ENCODE measurements around the gene GNB3. TPM values are rescaled to one million over a fixed set of nuclear protein-coding genes. Genes with fewer than 3 reads are reported as not detected.

GNB3 gene
- total RNA-seq, 2 experiments from 2014 or later = 5.0 to 23.7 TPM

DNA sequence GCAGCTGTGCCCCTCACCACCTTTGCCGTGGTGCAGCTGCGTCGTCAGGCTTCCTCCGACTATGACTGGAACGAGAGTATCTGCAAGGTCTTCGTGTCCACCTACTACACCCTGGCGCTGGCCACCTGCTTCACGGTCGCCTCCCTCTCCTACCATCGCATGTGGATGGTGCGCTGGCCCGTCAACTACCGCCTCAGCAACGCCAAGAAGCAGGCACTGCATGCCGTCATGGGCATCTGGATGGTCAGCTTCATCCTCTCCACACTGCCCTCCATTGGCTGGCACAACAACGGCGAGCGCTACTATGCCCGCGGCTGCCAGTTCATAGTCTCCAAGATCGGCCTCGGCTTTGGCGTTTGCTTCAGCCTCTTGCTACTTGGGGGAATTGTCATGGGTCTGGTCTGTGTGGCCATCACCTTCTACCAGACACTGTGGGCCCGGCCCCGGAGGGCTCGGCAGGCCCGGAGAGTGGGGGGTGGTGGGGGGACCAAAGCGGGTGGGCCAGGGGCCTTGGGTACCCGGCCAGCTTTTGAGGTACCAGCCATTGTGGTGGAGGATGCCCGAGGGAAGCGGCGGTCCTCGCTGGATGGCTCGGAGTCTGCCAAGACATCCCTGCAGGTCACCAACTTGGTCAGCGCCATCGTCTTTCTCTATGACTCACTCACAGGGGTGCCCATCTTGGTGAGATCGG, 16.5 kb upstream of the GNB3 start:
- intact Hi-C loops (cut with micrococcal nuclease; ENCODE audit: unreplicated experiment) = no loop called here
- ChIA-PET CTCF (ENCODE audit: unreplicated experiment) (interaction anchor here (0.6 kb wide), 1 partner anchor 135 kb away, joined by 10 read pairs; the partner anchor contains the start of gene ZNF384), POLR2A (no interaction called here)
- Histone ChIP-seq H3K9me3 (ENCODE audit: low read length) (no peaks in the 10 kb centered on the region), H4K20me1 (ENCODE audit: insufficient read depth, low read length) (no peaks in the 10 kb centered on the region), H3K27ac (ENCODE audit: low read depth, low read length, poor library complexity, severe bottlenecking) (no peak overlapping the region), H3K4me3 (ENCODE audit: low read depth, low read length, poor library complexity, severe bottlenecking) (no peak overlapping the region), H3K79me2 (ENCODE audit: insufficient read depth, low read depth, low read length) (no peaks in the 10 kb centered on the region), H3K4me2 (ENCODE audit: low read length) (no peak overlapping the region), H3K36me3 (ENCODE audit: insufficient read depth, low read length) (no peaks in the 10 kb centered on the region), H3K4me1 (ENCODE audit: insufficient read depth, low read length, poor library complexity, severe bottlenecking) (peaks cover 25% of the 10 kb centered on the region), H2AFZ (ENCODE audit: low read length) (no peak overlapping the region), H3K9me2 (ENCODE audit: insufficient read depth, low read length) (no peaks in the 10 kb centered on the region)
- no peak for TF ChIP-seq EZH2phosphoT487 (IDR thresholded peaks at IDR 0.05; ENCODE audit: borderline replicate concordance, low read depth, low read length)
- TF ChIP-seq, protein P1, sequence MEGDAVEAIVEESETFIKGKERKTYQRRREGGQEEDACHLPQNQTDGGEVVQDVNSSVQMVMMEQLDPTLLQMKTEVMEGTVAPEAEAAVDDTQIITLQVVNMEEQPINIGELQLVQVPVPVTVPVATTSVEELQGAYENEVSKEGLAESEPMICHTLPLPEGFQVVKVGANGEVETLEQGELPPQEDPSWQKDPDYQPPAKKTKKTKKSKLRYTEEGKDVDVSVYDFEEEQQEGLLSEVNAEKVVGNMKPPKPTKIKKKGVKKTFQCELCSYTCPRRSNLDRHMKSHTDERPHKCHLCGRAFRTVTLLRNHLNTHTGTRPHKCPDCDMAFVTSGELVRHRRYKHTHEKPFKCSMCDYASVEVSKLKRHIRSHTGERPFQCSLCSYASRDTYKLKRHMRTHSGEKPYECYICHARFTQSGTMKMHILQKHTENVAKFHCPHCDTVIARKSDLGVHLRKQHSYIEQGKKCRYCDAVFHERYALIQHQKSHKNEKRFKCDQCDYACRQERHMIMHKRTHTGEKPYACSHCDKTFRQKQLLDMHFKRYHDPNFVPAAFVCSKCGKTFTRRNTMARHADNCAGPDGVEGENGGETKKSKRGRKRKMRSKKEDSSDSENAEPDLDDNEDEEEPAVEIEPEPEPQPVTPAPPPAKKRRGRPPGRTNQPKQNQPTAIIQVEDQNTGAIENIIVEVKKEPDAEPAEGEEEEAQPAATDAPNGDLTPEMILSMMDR (conservative IDR thresholded peaks at IDR 0.05; ENCODE audit: low read length) = no peak
- no peak for DNase-seq (ENCODE audit: low spot score)
- no TSS peak for BruUV-seq (replicated peaks)

DNA sequence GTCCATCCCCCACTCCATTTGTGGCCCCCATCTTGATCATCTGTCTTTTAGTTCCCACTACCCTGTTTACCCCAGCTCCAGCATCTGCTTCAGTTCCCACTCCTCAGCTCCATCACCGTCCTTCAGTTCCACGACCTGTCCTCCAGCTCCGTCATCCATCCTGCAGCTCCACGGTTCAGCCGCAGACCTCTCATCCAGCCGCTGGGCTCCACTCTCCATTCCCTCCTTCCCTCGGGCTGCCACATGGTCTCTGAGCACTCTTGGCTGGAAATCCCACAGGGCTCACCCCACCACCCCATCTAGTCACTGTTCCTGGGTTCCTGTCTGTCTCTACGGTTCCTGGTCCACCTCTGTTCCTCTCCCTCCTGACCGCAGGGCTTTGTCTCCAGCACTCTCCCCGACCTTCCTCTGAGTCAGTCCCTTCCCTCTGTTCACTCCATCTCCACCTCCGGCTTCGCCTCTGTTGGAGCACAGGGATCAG, 15.8 kb upstream of the GNB3 start:
- intact Hi-C loops (cut with micrococcal nuclease; ENCODE audit: unreplicated experiment) = loop anchor here (1.0 to 5.0 kb wide), 3 partner anchors 43 to 268 kb away; partner anchors contain the start of genes IFFO1 and MLF2
- POLR2A ChIA-PET = no interaction called here

More for the DNA sequence above, 15.8 kb upstream of the GNB3 start:
- no peak for TF ChIP-seq EZH2phosphoT487 (IDR thresholded peaks at IDR 0.05; ENCODE audit: borderline replicate concordance, low read depth, low read length)
- TF ChIP-seq, protein P1 (conservative IDR thresholded peaks at IDR 0.05; ENCODE audit: low read length) = no peak
- no TSS peak for BruUV-seq (replicated peaks)
- Histone ChIP-seq H3K4me3 (ENCODE audit: low read depth, low read length, poor library complexity, severe bottlenecking) (no peak overlapping the region), H3K79me2 (ENCODE audit: insufficient read depth, low read depth, low read length) (no peaks in the 10 kb centered on the region), H3K9me2 (ENCODE audit: insufficient read depth, low read length) (no peaks in the 10 kb centered on the region), H3K9me3 (ENCODE audit: low read length) (no peaks in the 10 kb centered on the region), H3K4me1 (ENCODE audit: insufficient read depth, low read length, poor library complexity, severe bottlenecking) (peaks cover 32% of the 10 kb centered on the region), H4K20me1 (ENCODE audit: insufficient read depth, low read length) (no peaks in the 10 kb centered on the region), H2AFZ (ENCODE audit: low read length) (no peak overlapping the region), H3K4me2 (ENCODE audit: low read length) (no peak overlapping the region), H3K27ac (ENCODE audit: low read depth, low read length, poor library complexity, severe bottlenecking) (no peak overlapping the region), H3K36me3 (ENCODE audit: insufficient read depth, low read length) (no peaks in the 10 kb centered on the region)
- CTCF ChIA-PET (ENCODE audit: unreplicated experiment) = interaction anchor here (0.6 kb wide), 3 partner anchors 54 to 149 kb away, joined by 3 to 10 read pairs (median 3); partner anchors contain the start of gene ZNF384
- no peak for DNase-seq (ENCODE audit: low spot score)
